SU-DHL-6 (cell line): ENCODE data around the gene DENND5B.

ENCODE experiments used
- H2AFZ ChIP-seq: fragments of 200-600 bp; sonication (generic); 2 replicates; pipeline ENCODE4 v1.6.1; 2014; ENCODE audit warnings: low read depth, mild to moderate bottlenecking, moderate library complexity, mixed read lengths, antibody characterized with exemption, low read length; ENCODE audit not compliant: severe bottlenecking
- H3F3A ChIP-seq: fragments of 200-600 bp; shearing (Covaris generic); 2 replicates; pipeline ENCODE4 v1.6.0; 2016; ENCODE audit warnings: antibody characterized with exemption, mild to moderate bottlenecking; ENCODE audit not compliant: insufficient read depth
- H3K27ac ChIP-seq: fragments of 200-600 bp; sonication (generic); 2 replicates; pipeline ENCODE4 v1.5.1; 2016; ENCODE audit warnings: low read depth, mild to moderate bottlenecking, low read length, moderate library complexity, mixed read lengths
- H3K27me3 ChIP-seq: fragments of 200-600 bp; sonication (generic), shearing (Covaris generic); 2 replicates; pipeline ENCODE4 v1.6.0; 2014; ENCODE audit warnings: mild to moderate bottlenecking, low read length
- H3K36me3 ChIP-seq: fragments of 200-600 bp; sonication (generic); 2 replicates; pipeline ENCODE4 v1.6.1; 2014; ENCODE audit warnings: mild to moderate bottlenecking, low read length, mixed read lengths
- H3K4me2 ChIP-seq: fragments of 300-600, 200-600 bp; shearing (Covaris generic), sonication (generic); 2 replicates; pipeline ENCODE4 v1.6.0; 2014; ENCODE audit warnings: low read length, low read depth, mild to moderate bottlenecking; ENCODE audit not compliant: poor library complexity, severe bottlenecking
- H3K4me3 ChIP-seq: fragments of 200-600 bp; sonication (generic); 2 replicates; pipeline ENCODE4 v1.5.1; 2014; ENCODE audit warnings: antibody characterized with exemption, low read length, mild to moderate bottlenecking, mixed read lengths; ENCODE audit not compliant: insufficient read depth, poor library complexity, severe bottlenecking
- H3K79me2 ChIP-seq: fragments of 200-600 bp; sonication (generic); 2 replicates; pipeline ENCODE4 v1.6.1; 2014; ENCODE audit warnings: mild to moderate bottlenecking, low read length, moderate library complexity; ENCODE audit not compliant: insufficient read depth
- H3K9ac ChIP-seq: fragments of 200-600 bp; sonication (generic); 2 replicates; pipeline ENCODE4 v1.7.0; 2014; ENCODE audit warnings: mild to moderate bottlenecking, low read length
- H3K9me2 ChIP-seq: fragments of 200-600 bp; sonication (generic); replicated peaks from 2 replicates; pipeline ENCODE4 v1.6.1; 2014; ENCODE audit warnings: low read length; ENCODE audit not compliant: insufficient read depth
- H3K9me3 ChIP-seq: fragments of 200-600 bp; sonication (generic); 2 replicates; pipeline ENCODE4 v1.6.1; 2014; ENCODE audit warnings: low read length, mixed read lengths; ENCODE audit not compliant: insufficient read depth
- H4K20me1 ChIP-seq: fragments of 200-600 bp; sonication (generic); 2 replicates; pipeline ENCODE4 v1.6.1; 2014; ENCODE audit warnings: low read depth, mild to moderate bottlenecking, antibody characterized with exemption, low read length, moderate library complexity, mixed read lengths
- CTCF ChIP-seq: fragments of 200-600 bp; sonication (generic); IDR thresholded peaks from one replicate; pipeline ENCODE4 v1.5.1; 2017; ENCODE audit warnings: antibody characterized with exemption, mild to moderate bottlenecking, low read length, moderate library complexity; ENCODE audit not compliant: insufficient read depth, poor library complexity, severe bottlenecking
- EZH2phosphoT487 ChIP-seq: fragments of 200-600 bp; sonication (generic), shearing (Covaris generic); conservative IDR thresholded peaks from 2 replicates; pipeline ENCODE4 v1.6.1; 2018; ENCODE audit warnings: mild to moderate bottlenecking, antibody characterized with exemption, low read length, moderate library complexity, mixed read lengths

DENND5B gene

GRCh38 chr12:31521964-31522363 is 69.0 kb downstream of the DENND5B start:
- peaks cover 8% of the 10 kb centered on the region; the same call in 1 of the 2 replicates for H3F3A ChIP-seq
- TF ChIP-seq CTCF (no peak), EZH2phosphoT487 (no peak)
- no peak overlapping the region for H3K4me3 ChIP-seq
- H3K36me3 ChIP-seq = no peaks in the 10 kb centered on the region
- no peak overlapping the region for H2AFZ ChIP-seq
- no peaks in the 10 kb centered on the region for H3K27me3 ChIP-seq
- 0 out of 2 replicates have a peak, but pooled peaks cover 5% of the 10 kb centered on the region for H4K20me1 ChIP-seq
- H3K4me2 ChIP-seq = no peak overlapping the region
- H3K27ac ChIP-seq = no peak overlapping the region
- no peak overlapping the region for H3K9ac ChIP-seq
- no peaks in the 10 kb centered on the region for H3K9me3 ChIP-seq
- H3K9me2 ChIP-seq = no peaks in the 10 kb centered on the region
- H3K79me2 ChIP-seq = peaks cover 79% of the 10 kb centered on the region

DNA sequence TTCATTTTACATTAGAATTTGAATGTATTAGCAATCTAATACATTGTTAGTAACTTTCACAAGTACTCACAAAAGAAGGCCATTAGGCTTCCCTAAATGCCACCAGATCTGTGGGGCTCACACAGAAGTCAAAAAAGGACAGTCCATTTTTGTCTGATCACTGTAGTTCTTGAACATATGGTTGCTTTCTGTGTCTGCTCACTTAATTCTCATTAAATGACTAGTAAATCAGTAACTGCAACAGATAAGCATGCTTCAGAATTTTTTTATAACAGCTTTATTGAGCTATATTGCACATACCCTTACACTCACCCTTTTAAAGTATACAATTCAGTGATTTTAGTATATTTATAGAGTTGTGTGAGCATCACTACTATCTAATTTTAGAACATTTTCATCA is 71.4 kb downstream of the DENND5B start:
- H4K20me1 ChIP-seq = 0 out of 2 replicates have a peak, but pooled peaks cover 5% of the 10 kb centered on the region
- peak overlapping the region; percentile 16 for H3K4me2 ChIP-seq
- H3F3A ChIP-seq = 0 out of 2 replicates have a peak, but pooled peaks cover 8% of the 10 kb centered on the region
- H3K9me2 ChIP-seq = no peaks in the 10 kb centered on the region
- H3K4me3 ChIP-seq = no peak overlapping the region
- TF ChIP-seq EZH2phosphoT487 (no peak), CTCF (no peak)
- no peak overlapping the region for H3K9ac ChIP-seq
- no peaks in the 10 kb centered on the region for H3K36me3 ChIP-seq
- no peak overlapping the region for H2AFZ ChIP-seq
- no peak overlapping the region for H3K27ac ChIP-seq
- H3K9me3 ChIP-seq = no peaks in the 10 kb centered on the region
- H3K27me3 ChIP-seq = no peaks in the 10 kb centered on the region
- H3K79me2 ChIP-seq = peaks cover 69% of the 10 kb centered on the region

GRCh38 chr12:31518680-31519227 is 72.2 kb downstream of the DENND5B start:
- Histone ChIP-seq H3K9me2 (no peaks in the 10 kb centered on the region), H3K9ac (no peak overlapping the region), H3K79me2 (peaks cover 67% of the 10 kb centered on the region), H3K4me2 (no peak overlapping the region), H3K27me3 (no peaks in the 10 kb centered on the region), H3K9me3 (no peaks in the 10 kb centered on the region), H2AFZ (no peak overlapping the region), H3K36me3 (no peaks in the 10 kb centered on the region), H4K20me1 (0 out of 2 replicates have a peak, but pooled peaks cover 5% of the 10 kb centered on the region), H3K27ac (no peak overlapping the region), H3F3A (0 out of 2 replicates have a peak, but pooled peaks cover 8% of the 10 kb centered on the region), H3K4me3 (no peak overlapping the region)
- TF ChIP-seq CTCF (no peak), EZH2phosphoT487 (no peak)
